ENCODE results near the gene GARIN3.

DNA sequence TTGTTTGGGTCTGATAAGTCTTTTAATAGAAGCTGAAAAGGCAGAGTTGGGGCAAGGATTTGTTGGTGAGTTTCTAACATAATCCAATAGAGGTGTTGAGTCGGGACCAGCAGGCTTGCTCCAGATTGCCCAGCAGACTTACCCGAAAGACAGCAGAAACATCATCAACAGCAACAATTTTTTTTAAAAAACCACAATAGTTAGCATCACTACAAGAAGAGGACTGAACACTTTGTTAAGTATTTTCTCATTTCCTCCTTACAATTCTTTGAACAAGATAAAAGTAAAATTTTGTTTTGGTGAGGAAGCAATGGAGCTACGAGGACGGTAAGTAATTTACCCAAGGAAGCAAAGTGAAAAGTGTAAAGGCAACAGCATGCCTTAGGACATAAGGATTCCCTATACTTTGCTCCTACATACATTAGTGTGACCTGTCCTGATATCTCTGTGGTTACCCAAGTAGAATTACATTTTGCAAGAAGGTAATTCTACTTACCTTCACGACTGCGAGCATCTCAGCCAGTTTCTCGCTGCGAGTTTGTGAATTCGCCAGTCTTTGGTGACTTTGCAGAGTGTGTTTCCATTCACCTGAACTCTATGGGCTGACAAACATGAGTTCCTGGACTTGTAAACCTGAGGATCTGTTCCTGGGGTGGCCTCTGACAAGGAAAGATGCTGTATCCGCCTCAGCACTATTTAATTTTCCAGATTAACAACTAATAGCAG lies 27.8 kb upstream of the GARIN3 start:
- TF ChIP-seq, protein P1, sequence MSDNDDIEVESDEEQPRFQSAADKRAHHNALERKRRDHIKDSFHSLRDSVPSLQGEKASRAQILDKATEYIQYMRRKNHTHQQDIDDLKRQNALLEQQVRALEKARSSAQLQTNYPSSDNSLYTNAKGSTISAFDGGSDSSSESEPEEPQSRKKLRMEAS (IDR thresholded peaks at IDR 0.05; ENCODE audit: low read depth, low read length): no peak
- TF ChIP-seq POLR2A (IDR thresholded peaks at IDR 0.05; ENCODE audit: extremely low read depth, insufficient read length): no peak

All from NB4 (cell line).